Activated naive CD8-positive, alpha-beta T cell treated with anti-CD3 and anti-CD28 coated beads, Interleukin-2, amount 50 U/mL, for 24 hours (primary cell): ENCODE data around the gene TRIM41.
"Not testable (repeated sequence)": the region's sequence is repeated elsewhere in the genome, so short reads cannot be mapped to it uniquely, and the experiment has no call there.

Source experiments
- ATAC-seq: fragments of 150-1000 bp; cut with Tn5 transposase; one replicate; pipeline ENCODE4 v1.10.0; 2021
- DNase-seq: peaks from one replicate; pipeline ENCODE4 v3.0.0; 2021
- H3K27ac Mint-ChIP-seq: one replicate; pipeline ENCODE4 v1.8.0; 2021; ENCODE audit warnings: mild to moderate bottlenecking, mixed read lengths
- H3K27me3 Mint-ChIP-seq: one replicate; pipeline ENCODE4 v1.8.0; 2021; ENCODE audit warnings: mixed read lengths
- H3K36me3 Mint-ChIP-seq: one replicate; pipeline ENCODE4 v1.8.0; 2021; ENCODE audit warnings: low read depth, mixed read lengths
- H3K4me1 Mint-ChIP-seq: one replicate; pipeline ENCODE4 v1.8.0; 2021; ENCODE audit warnings: mixed read lengths
- H3K4me3 Mint-ChIP-seq: one replicate; pipeline ENCODE4 v1.8.0; 2021; ENCODE audit warnings: mild to moderate bottlenecking, moderate library complexity, mixed read lengths
- H3K9me3 Mint-ChIP-seq: one replicate; pipeline ENCODE4 v1.8.0; 2021; ENCODE audit warnings: mixed read lengths

Gene TRIM41

DNA sequence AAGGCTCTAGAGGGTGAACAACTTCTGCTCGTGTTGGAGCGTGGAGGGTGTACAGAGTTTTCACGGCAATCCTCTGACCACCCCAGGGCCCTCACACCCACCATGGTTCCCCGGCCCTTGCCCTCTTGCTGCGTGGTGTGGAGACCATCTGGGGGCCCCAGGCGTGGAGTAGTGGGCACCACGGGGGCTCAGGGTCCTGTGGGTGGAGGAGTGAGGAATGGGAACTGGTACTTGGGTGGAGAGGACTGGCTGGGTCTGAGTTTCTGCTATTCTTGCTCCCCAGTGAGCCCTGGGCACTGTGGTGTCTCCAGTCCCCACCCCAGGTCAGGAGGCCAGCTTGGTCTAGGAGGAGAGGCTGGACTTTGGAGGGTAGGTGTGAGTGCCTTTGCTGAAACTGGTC lies 59.8 kb downstream of the TRIM41 start:
- no peaks in the 10 kb centered on the region for H3K9me3 Mint-ChIP-seq
- ATAC-seq, result no peak
- no peak overlapping the region for H3K27ac Mint-ChIP-seq
- H3K4me1 Mint-ChIP-seq, result peaks cover 6% of the 10 kb centered on the region
- H3K4me3 Mint-ChIP-seq, result no peak overlapping the region
- no peaks in the 10 kb centered on the region for H3K27me3 Mint-ChIP-seq
- no peaks in the 10 kb centered on the region for H3K36me3 Mint-ChIP-seq
- DNase-seq, result no peak

DNA sequence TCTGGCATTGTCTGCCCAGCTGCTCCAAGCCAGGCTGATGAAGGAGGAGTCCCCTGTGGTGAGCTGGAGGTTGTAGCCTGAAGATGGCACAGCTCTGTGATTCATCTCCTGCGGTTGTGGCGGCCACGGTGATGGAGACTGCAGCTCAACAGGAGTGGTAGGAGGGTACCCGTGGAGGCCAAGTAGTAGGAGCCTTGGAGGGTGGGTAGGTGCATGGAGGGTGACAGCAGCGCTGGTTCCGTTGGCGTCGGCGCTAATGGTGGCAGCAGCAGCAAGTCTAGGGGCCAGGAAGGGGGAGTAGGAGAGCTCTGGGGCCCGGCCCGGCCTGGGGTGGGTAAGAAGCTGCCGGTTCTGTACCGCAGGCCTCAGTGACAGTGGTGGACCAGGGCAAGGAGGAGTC lies 60.3 kb downstream of the TRIM41 start:
- H3K4me3 Mint-ChIP-seq, result no peak overlapping the region
- no peak overlapping the region for H3K27ac Mint-ChIP-seq

DNA sequence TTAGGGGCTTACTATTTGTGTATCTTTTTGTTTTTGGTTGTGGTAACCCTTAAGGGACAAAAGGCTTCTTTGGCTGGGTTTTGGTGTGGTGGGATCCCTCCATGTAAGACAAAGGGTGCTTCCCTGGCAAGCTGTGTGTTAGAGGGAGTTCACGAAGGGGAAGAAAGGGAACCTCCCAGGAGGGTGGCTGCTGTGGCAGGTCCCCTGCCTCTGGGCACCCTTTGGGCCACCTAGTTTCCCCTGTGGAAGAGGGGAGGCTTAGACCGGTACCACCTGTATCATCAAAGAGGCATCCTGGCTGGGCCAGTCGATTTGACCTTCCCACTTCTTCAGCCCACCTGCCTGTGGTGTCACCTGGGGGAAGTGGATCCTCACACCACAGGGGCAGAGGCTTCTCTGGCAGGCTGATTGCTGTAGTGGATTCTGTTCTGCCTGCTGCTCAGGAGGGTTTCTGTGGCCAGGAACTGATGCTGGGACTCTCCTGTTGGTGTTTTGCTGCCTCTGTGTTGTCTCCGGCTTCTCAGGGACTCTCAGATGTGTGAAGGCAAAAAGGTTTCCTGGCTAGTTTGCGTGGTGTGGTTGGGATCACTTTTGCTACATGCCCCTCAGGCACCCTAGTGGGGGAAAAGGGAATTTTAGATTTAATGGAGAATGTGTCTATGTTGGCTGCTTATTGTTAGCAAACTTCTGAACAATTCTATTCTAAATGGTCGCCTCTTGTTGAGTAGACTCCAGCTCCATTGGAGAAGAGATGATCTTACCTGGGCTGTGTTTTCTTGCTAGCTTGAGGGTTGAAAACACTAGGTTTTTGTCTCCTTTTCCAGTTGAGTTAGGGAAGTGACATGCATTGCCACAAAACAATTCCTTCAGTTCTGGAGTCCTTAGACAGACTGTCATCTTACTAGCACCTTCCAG lies 61.0 kb downstream of the TRIM41 start:
- not testable (repeated sequence) for H3K4me3 Mint-ChIP-seq, H3K36me3 Mint-ChIP-seq, H3K4me1 Mint-ChIP-seq, H3K27me3 Mint-ChIP-seq, ATAC-seq, H3K9me3 Mint-ChIP-seq, H3K27ac Mint-ChIP-seq, DNase-seq

More for the DNA sequence above, 60.3 kb downstream of the TRIM41 start:
- no peaks in the 10 kb centered on the region for H3K36me3 Mint-ChIP-seq
- peaks cover 6% of the 10 kb centered on the region for H3K4me1 Mint-ChIP-seq
- DNase-seq, result no peak
- no peak for ATAC-seq
- no peaks in the 10 kb centered on the region for H3K27me3 Mint-ChIP-seq
- no peaks in the 10 kb centered on the region for H3K9me3 Mint-ChIP-seq
